Stimulated activated CD4-positive, alpha-beta T cell treated with anti-CD3 and anti-CD28 coated beads, Interleukin-4, amount 100 ng/mL, for 48 hours (primary cell): ENCODE results near the gene PLXNA3.

Experiments
- DNase-seq, 2 donors: peaks; one replicate each; pipeline ENCODE4 v3.0.0-alpha.2; 2020; ENCODE audit warnings: low read depth in 2 of 2

PLXNA3 gene

GRCh38 chrX:154458954-154459778, 1.1 kb downstream of the PLXNA3 start:
- no peak for DNase-seq

- DNase-seq, result no peak
Observed at GRCh38 chrX:154459832-154460231, 1.8 kb downstream of the PLXNA3 start.

- no peak for DNase-seq
Observed at GRCh38 chrX:154460326-154460725, 2.2 kb downstream of the PLXNA3 start.

GRCh38 chrX:154462396-154462795, 4.3 kb downstream of the PLXNA3 start:
- no peak for DNase-seq

- DNase-seq, result no peak
Observed at GRCh38 chrX:154463611-154464220, 5.6 kb downstream of the PLXNA3 start.

GRCh38 chrX:154464806-154465365, 6.8 kb downstream of the PLXNA3 start:
- no peak for DNase-seq

GRCh38 chrX:154465601-154466000, 7.5 kb downstream of the PLXNA3 start:
- DNase-seq, result no peak

- DNase-seq, result no peak
Observed at GRCh38 chrX:154466036-154466435, 8.0 kb downstream of the PLXNA3 start.

- no peak for DNase-seq
Observed at GRCh38 chrX:154466907-154467306, 8.8 kb downstream of the PLXNA3 start.

GRCh38 chrX:154467556-154467955, 9.5 kb downstream of the PLXNA3 start:
- no peak for DNase-seq

GRCh38 chrX:154468217-154468616, 10.1 kb downstream of the PLXNA3 start:
- no peak for DNase-seq

GRCh38 chrX:154469114-154469513, 11.0 kb downstream of the PLXNA3 start:
- no peak for DNase-seq

GRCh38 chrX:154469880-154470279, 11.8 kb downstream of the PLXNA3 start:
- no peak for DNase-seq

- DNase-seq, result no peak
Observed at GRCh38 chrX:154470434-154470833, 12.4 kb downstream of the PLXNA3 start.

- DNase-seq, result no peak
Observed at GRCh38 chrX:154470914-154471568, 13.0 kb downstream of the PLXNA3 start.

GRCh38 chrX:154471839-154472684, 14.0 kb downstream of the PLXNA3 start:
- no peak for DNase-seq

- no peak for DNase-seq
Observed at GRCh38 chrX:154472685-154473632, 14.9 kb downstream of the PLXNA3 start.

- no peak for DNase-seq
Observed at GRCh38 chrX:154473683-154474082, 15.6 kb downstream of the PLXNA3 start.

GRCh38 chrX:154476821-154477220, 18.7 kb downstream of the PLXNA3 start:
- no peak for DNase-seq

- no peak for DNase-seq
Observed at GRCh38 chrX:154477891-154478477, 19.9 kb downstream of the PLXNA3 start.
